Vagina (tissue), 2 donors: ENCODE data around the gene MYDGF.

Experiments
- POLR2A ChIP-seq, 2 donors: fragments of 450-650 bp; IDR thresholded peaks; one replicate each; pipeline ENCODE4 v1.6.1; 2017; ENCODE audit warnings: antibody characterized with exemption in 2 of 2, mild to moderate bottlenecking in 2 of 2, moderate library complexity in 2 of 2
- POLR2AphosphoS5 ChIP-seq, 2 donors: sonication (generic); formaldehyde crosslinking; IDR thresholded peaks; one replicate each; pipeline ENCODE4 v1.9.0; 2017; ENCODE audit warnings: antibody characterized with exemption in 2 of 2, mild to moderate bottlenecking in 2 of 2, low read depth in 1 of 2; ENCODE audit not compliant: insufficient read depth in 1 of 2
- TF ChIP-seq, protein P1 (sequence below), 3 experiments: fragments of 450-650 bp in 2 of 3; fragments of 200-600 bp in 1 of 3; sonication (generic) in 1 of 3; IDR thresholded peaks; one replicate each; pipeline ENCODE4 v1.5.1; 2017 to 2019; ENCODE audit warnings: antibody characterized with exemption in 3 of 3, mild to moderate bottlenecking in 2 of 3, moderate library complexity in 2 of 3

DNA sequence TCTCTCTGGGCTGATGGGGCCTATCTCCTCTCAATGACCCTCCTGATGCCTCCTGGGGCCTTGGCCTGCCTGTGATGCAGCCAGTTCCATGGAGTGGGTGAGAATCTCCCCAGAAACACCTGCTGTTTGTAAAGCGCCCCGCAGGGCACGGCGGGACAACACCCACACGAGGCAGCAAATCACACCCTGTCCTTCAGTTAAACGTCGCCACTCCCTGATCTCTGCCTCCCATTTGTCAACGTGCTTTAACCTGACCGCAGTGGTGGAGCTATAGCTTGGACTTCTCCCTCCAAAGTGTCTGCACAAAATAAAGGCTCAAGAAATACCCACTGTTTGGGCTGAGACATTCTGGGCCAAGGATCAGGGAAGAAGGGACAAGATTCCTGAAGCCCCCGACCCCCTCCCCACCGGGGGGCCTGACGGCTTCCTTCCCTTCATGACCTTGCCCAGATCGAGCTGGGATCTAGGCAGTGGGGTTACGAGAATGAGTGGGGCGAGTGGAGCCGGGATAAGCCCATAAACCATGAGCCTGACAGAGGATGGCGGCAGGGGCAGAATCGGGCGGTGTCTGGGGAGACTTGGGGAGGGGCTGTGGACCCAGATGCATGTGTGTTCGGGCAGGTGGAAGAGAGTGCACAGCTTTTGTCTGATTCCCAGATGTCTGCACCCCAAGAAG lies 8.0 kb downstream of the MYDGF start:
- no peak for TF ChIP-seq POLR2A (IDR thresholded peaks at IDR 0.05)
- TF ChIP-seq, protein P1, sequence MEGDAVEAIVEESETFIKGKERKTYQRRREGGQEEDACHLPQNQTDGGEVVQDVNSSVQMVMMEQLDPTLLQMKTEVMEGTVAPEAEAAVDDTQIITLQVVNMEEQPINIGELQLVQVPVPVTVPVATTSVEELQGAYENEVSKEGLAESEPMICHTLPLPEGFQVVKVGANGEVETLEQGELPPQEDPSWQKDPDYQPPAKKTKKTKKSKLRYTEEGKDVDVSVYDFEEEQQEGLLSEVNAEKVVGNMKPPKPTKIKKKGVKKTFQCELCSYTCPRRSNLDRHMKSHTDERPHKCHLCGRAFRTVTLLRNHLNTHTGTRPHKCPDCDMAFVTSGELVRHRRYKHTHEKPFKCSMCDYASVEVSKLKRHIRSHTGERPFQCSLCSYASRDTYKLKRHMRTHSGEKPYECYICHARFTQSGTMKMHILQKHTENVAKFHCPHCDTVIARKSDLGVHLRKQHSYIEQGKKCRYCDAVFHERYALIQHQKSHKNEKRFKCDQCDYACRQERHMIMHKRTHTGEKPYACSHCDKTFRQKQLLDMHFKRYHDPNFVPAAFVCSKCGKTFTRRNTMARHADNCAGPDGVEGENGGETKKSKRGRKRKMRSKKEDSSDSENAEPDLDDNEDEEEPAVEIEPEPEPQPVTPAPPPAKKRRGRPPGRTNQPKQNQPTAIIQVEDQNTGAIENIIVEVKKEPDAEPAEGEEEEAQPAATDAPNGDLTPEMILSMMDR (IDR thresholded peaks at IDR 0.05): no peak
- TF ChIP-seq POLR2AphosphoS5 (IDR thresholded peaks at IDR 0.05; ENCODE audit: insufficient read depth in 1 of 2, low read depth in 1 of 2): no peak
